HL-60 (cell line): ENCODE data around the gene YPEL1.

ENCODE experiments used
- POLR2AphosphoS5 ChIP-seq: IDR thresholded peaks from 2 replicates; pipeline ENCODE4 v1.6.1; 2012; ENCODE audit warnings: low read depth
- REST ChIP-seq: IDR thresholded peaks from 2 replicates; pipeline ENCODE4 v1.6.1; 2012; ENCODE audit warnings: low read depth; ENCODE audit not compliant: insufficient replicate concordance
- TF ChIP-seq, protein P1 (sequence below): IDR thresholded peaks from one replicate; pipeline ENCODE4 v1.5.1; 2011; ENCODE audit warnings: low read length, control low read depth, inconsistent platforms; ENCODE audit not compliant: insufficient read depth

- TF ChIP-seq, protein P1, sequence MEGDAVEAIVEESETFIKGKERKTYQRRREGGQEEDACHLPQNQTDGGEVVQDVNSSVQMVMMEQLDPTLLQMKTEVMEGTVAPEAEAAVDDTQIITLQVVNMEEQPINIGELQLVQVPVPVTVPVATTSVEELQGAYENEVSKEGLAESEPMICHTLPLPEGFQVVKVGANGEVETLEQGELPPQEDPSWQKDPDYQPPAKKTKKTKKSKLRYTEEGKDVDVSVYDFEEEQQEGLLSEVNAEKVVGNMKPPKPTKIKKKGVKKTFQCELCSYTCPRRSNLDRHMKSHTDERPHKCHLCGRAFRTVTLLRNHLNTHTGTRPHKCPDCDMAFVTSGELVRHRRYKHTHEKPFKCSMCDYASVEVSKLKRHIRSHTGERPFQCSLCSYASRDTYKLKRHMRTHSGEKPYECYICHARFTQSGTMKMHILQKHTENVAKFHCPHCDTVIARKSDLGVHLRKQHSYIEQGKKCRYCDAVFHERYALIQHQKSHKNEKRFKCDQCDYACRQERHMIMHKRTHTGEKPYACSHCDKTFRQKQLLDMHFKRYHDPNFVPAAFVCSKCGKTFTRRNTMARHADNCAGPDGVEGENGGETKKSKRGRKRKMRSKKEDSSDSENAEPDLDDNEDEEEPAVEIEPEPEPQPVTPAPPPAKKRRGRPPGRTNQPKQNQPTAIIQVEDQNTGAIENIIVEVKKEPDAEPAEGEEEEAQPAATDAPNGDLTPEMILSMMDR = no peak
- TF ChIP-seq POLR2AphosphoS5 = no peak
- TF ChIP-seq REST = no peak
These were observed 30.4 kb upstream of the YPEL1 start for GRCh38 chr22:21765909-21766529.
